ENCODE results near the gene MYL12A.

Gene MYL12A

DNA sequence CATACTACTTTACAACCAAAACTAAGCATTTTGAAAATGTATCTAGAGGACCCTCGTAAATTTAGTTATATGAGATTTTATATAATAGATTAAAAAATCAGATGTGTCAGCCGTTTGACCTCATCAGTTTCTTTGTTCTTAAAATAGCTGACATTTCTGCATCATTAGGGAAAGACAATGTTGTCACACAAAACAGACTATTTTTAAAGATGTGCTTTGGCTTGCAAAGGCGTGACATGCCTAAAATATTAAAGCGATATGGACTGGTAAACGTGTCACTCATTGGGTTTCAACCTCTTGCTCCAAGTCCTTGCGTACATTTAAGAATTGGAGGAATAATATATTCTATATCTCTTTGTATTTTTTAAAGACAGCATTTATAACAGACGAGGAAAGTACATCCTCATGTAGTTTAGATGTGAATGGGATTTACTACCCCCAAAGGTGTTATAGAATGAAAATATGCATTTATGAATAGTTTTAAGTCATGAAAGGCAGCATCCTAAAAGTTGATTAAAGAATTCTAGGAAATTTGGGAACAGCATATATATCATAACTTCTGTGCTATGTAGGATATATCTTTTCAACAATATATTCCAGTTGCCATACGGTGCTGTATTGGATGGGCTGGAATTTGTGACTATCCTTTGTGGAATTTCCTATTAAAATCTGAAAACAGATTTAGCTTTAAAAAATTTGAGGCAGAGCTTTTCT, 3.8 kb downstream of the MYL12A start:
- peaks cover 5% of the 10 kb centered on the region for H3K79me1 ChIP-seq (ENCODE audit: low read depth, low read length)
- H3K4me1 ChIP-seq (ENCODE audit: control insufficient read depth in 2 of 2, insufficient read depth in 1 of 2, low read depth in 1 of 2, low read length in 2 of 2): peaks cover 0 to 3% of the 10 kb centered on the region in 2 donors
- H3K14ac ChIP-seq (ENCODE audit: low read length): no peak overlapping the region
- no peak overlapping the region for H2AFZ ChIP-seq (ENCODE audit: low read length)
- H2AK5ac ChIP-seq (ENCODE audit: low read depth, low read length): no peak overlapping the region
- H3K4ac ChIP-seq (ENCODE audit: low read length): no peak overlapping the region
- H4K91ac ChIP-seq (ENCODE audit: low read depth, low read length, poor library complexity): no peak overlapping the region
- no peak overlapping the region for H3K18ac ChIP-seq (ENCODE audit: low read length)
- H2BK120ac ChIP-seq (ENCODE audit: low read depth, low read length): no peak overlapping the region
- H2BK12ac ChIP-seq (ENCODE audit: low read length): no peak overlapping the region
- H3K23ac ChIP-seq (ENCODE audit: low read depth, low read length, poor library complexity): no peak overlapping the region
- H3K4me3 ChIP-seq (ENCODE audit: low read length in 2 of 2): no peak overlapping the region
- no peak overlapping the region for H3K9ac ChIP-seq (ENCODE audit: low read depth, low read length, poor library complexity)
- H3K27me3 ChIP-seq (ENCODE audit: control insufficient read depth in 3 of 3, insufficient read depth in 3 of 3, low read depth in 1 of 3, low read length in 3 of 3): no peaks in the 10 kb centered on the region
- H3K4me2 ChIP-seq (ENCODE audit: insufficient read depth, low read length, poor library complexity, severe bottlenecking): no peak overlapping the region
- H2BK15ac ChIP-seq (ENCODE audit: low read length): no peak overlapping the region
- WGBS, 2 donors (ENCODE audit: extremely low coverage in 2 of 2, insufficient read length in 2 of 2, insufficient replicate concordance in 1 of 2): no CpG with 5 or more reads among the region's 8 CpGs
- H3K36me3 ChIP-seq (replicated peaks in 1 of 2; ENCODE audit: control insufficient read depth in 2 of 2, insufficient read depth in 2 of 2, low read length in 2 of 2): peaks cover 14 to 73% of the 10 kb centered on the region in 2 donors
- no peak for DNase-seq (ENCODE audit: low spot score)
- H2BK5ac ChIP-seq (ENCODE audit: low read length): no peak overlapping the region
- no peak overlapping the region for H3K27ac ChIP-seq (replicated peaks; ENCODE audit: low read length)
- H3K9me3 ChIP-seq (replicated peaks in 1 of 2; ENCODE audit: control insufficient read depth in 2 of 2, insufficient read depth in 1 of 2, low read depth in 1 of 2, low read length in 2 of 2): peaks cover 2 to 7% of the 10 kb centered on the region in 2 donors
- no peak overlapping the region for H4K8ac ChIP-seq (ENCODE audit: low read depth, low read length)

- DNase-seq (ENCODE audit: low spot score): no peak
- Histone ChIP-seq H3K27ac (replicated peaks; ENCODE audit: low read length) (no peak overlapping the region), H2BK12ac (ENCODE audit: low read length) (no peak overlapping the region), H4K91ac (ENCODE audit: low read depth, low read length, poor library complexity) (no peak overlapping the region), H3K9me3 (replicated peaks in 1 of 2; ENCODE audit: control insufficient read depth in 2 of 2, insufficient read depth in 1 of 2, low read depth in 1 of 2, low read length in 2 of 2) (peaks cover 0 to 2% of the 10 kb centered on the region in 2 donors), H3K4me2 (ENCODE audit: insufficient read depth, low read length, poor library complexity, severe bottlenecking) (no peak overlapping the region), H3K14ac (ENCODE audit: low read length) (no peak overlapping the region), H2BK120ac (ENCODE audit: low read depth, low read length) (no peak overlapping the region), H2BK5ac (ENCODE audit: low read length) (no peak overlapping the region), H3K79me1 (ENCODE audit: low read depth, low read length) (peaks cover 5% of the 10 kb centered on the region), H3K27me3 (ENCODE audit: control insufficient read depth in 3 of 3, insufficient read depth in 3 of 3, low read depth in 1 of 3, low read length in 3 of 3) (no peaks in the 10 kb centered on the region), H2AFZ (ENCODE audit: low read length) (no peak overlapping the region), H2AK5ac (ENCODE audit: low read depth, low read length) (no peak overlapping the region), H3K9ac (ENCODE audit: low read depth, low read length, poor library complexity) (no peak overlapping the region), H3K36me3 (replicated peaks in 1 of 2; ENCODE audit: control insufficient read depth in 2 of 2, insufficient read depth in 2 of 2, low read length in 2 of 2) (peaks cover 17 to 79% of the 10 kb centered on the region in 2 donors), H3K4me3 (ENCODE audit: low read length in 2 of 2) (no peak overlapping the region), H3K4ac (ENCODE audit: low read length) (no peak overlapping the region), H2BK15ac (ENCODE audit: low read length) (no peak overlapping the region), H3K18ac (ENCODE audit: low read length) (no peak overlapping the region), H3K23ac (ENCODE audit: low read depth, low read length, poor library complexity) (no peak overlapping the region), H3K4me1 (ENCODE audit: control insufficient read depth in 2 of 2, insufficient read depth in 1 of 2, low read depth in 1 of 2, low read length in 2 of 2) (peaks cover 0 to 1% of the 10 kb centered on the region in 2 donors), H4K8ac (ENCODE audit: low read depth, low read length) (no peak overlapping the region)
- no CpG with 5 or more reads among the region's 3 CpGs for WGBS, 2 donors (ENCODE audit: extremely low coverage in 2 of 2, insufficient read length in 2 of 2, insufficient replicate concordance in 1 of 2)
These were observed 4.3 kb downstream of the MYL12A start for GRCh38 chr18:3251963-3252277.

DNA sequence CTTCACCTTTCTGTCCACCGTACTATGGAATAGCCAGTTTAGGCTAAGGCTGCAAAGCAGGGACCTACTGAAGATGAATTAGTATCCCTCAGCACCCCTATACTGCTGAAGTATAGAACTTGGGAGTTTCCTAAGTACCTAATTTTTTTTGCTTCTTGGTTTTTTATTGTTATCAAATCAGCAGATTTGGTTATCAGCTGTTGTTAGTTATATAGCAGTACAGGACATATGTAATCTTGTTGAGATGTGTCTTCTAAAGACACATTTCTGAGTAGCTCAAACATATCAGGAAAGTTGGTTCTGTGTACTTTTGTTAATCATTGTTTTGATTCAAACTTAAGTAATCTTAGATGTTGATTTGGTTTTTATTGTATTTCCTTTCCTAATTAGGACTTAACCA, 5.2 kb downstream of the MYL12A start:
- no CpG with 5 or more reads among the region's 1 CpG for WGBS, 2 donors (ENCODE audit: extremely low coverage in 2 of 2, insufficient read length in 2 of 2, insufficient replicate concordance in 1 of 2)
- Histone ChIP-seq H2BK5ac (ENCODE audit: low read length) (no peak overlapping the region), H4K91ac (ENCODE audit: low read depth, low read length, poor library complexity) (no peak overlapping the region), H2AFZ (ENCODE audit: low read length) (no peak overlapping the region), H3K14ac (ENCODE audit: low read length) (no peak overlapping the region), H2AK5ac (ENCODE audit: low read depth, low read length) (no peak overlapping the region), H3K4me1 (ENCODE audit: control insufficient read depth in 2 of 2, insufficient read depth in 1 of 2, low read depth in 1 of 2, low read length in 2 of 2) (no peaks in the 10 kb centered on the region), H3K4me3 (ENCODE audit: low read length in 2 of 2) (no peak overlapping the region), H3K4ac (ENCODE audit: low read length) (no peak overlapping the region), H3K4me2 (ENCODE audit: insufficient read depth, low read length, poor library complexity, severe bottlenecking) (no peak overlapping the region), H3K27me3 (ENCODE audit: control insufficient read depth in 3 of 3, insufficient read depth in 3 of 3, low read depth in 1 of 3, low read length in 3 of 3) (no peaks in the 10 kb centered on the region), H4K8ac (ENCODE audit: low read depth, low read length) (no peak overlapping the region), H2BK15ac (ENCODE audit: low read length) (no peak overlapping the region), H2BK12ac (ENCODE audit: low read length) (no peak overlapping the region), H3K36me3 (replicated peaks in 1 of 2; ENCODE audit: control insufficient read depth in 2 of 2, insufficient read depth in 2 of 2, low read length in 2 of 2) (peaks cover 19 to 88% of the 10 kb centered on the region in 2 donors), H3K9ac (ENCODE audit: low read depth, low read length, poor library complexity) (no peak overlapping the region), H3K18ac (ENCODE audit: low read length) (no peak overlapping the region), H3K9me3 (replicated peaks in 1 of 2; ENCODE audit: control insufficient read depth in 2 of 2, insufficient read depth in 1 of 2, low read depth in 1 of 2, low read length in 2 of 2) (no peaks in the 10 kb centered on the region), H3K27ac (replicated peaks; ENCODE audit: low read length) (no peak overlapping the region), H3K23ac (ENCODE audit: low read depth, low read length, poor library complexity) (no peak overlapping the region), H2BK120ac (ENCODE audit: low read depth, low read length) (no peak overlapping the region), H3K79me1 (ENCODE audit: low read depth, low read length) (peaks cover 3% of the 10 kb centered on the region)
- no peak for DNase-seq (ENCODE audit: low spot score)

DNA sequence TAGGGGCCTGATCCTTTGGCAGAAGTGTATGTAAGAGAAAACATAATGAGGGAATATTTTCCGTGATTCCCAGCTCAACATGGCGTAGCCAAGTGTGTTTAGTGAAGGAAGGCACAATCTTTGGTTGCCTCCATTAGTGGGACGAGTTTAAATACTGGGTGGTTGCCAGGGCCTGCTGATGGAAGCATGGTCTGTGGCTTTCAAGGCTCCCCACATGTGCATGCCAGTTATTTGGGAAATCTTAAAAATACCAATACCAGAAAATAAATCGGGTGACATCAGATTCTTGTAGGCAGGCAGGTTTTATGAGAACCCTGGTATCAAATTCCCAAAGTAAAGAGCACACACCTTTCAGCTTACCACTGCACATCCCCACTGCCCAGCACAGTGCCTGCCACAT, 7.1 kb downstream of the MYL12A start:
- Histone ChIP-seq H4K8ac (ENCODE audit: low read depth, low read length) (no peak overlapping the region), H3K23ac (ENCODE audit: low read depth, low read length, poor library complexity) (no peak overlapping the region), H3K27me3 (ENCODE audit: control insufficient read depth in 3 of 3, insufficient read depth in 3 of 3, low read depth in 1 of 3, low read length in 3 of 3) (no peaks in the 10 kb centered on the region), H3K27ac (replicated peaks; ENCODE audit: low read length) (no peak overlapping the region), H3K79me1 (ENCODE audit: low read depth, low read length) (no peaks in the 10 kb centered on the region), H2AFZ (ENCODE audit: low read length) (no peak overlapping the region), H2AK5ac (ENCODE audit: low read depth, low read length) (no peak overlapping the region), H4K91ac (ENCODE audit: low read depth, low read length, poor library complexity) (no peak overlapping the region), H2BK5ac (ENCODE audit: low read length) (no peak overlapping the region), H2BK15ac (ENCODE audit: low read length) (no peak overlapping the region), H2BK12ac (ENCODE audit: low read length) (no peak overlapping the region), H3K4me1 (ENCODE audit: control insufficient read depth in 2 of 2, insufficient read depth in 1 of 2, low read depth in 1 of 2, low read length in 2 of 2) (no peaks in the 10 kb centered on the region), H3K4me3 (ENCODE audit: low read length in 2 of 2) (no peak overlapping the region), H3K9ac (ENCODE audit: low read depth, low read length, poor library complexity) (no peak overlapping the region), H3K9me3 (replicated peaks in 1 of 2; ENCODE audit: control insufficient read depth in 2 of 2, insufficient read depth in 1 of 2, low read depth in 1 of 2, low read length in 2 of 2) (no peaks in the 10 kb centered on the region), H3K4me2 (ENCODE audit: insufficient read depth, low read length, poor library complexity, severe bottlenecking) (no peak overlapping the region), H3K36me3 (replicated peaks in 1 of 2; ENCODE audit: control insufficient read depth in 2 of 2, insufficient read depth in 2 of 2, low read length in 2 of 2) (peaks cover 20 to 94% of the 10 kb centered on the region in 2 donors), H3K14ac (ENCODE audit: low read length) (no peak overlapping the region), H3K18ac (ENCODE audit: low read length) (no peak overlapping the region), H3K4ac (ENCODE audit: low read length) (no peak overlapping the region), H2BK120ac (ENCODE audit: low read depth, low read length) (no peak overlapping the region)
- WGBS, 2 donors (ENCODE audit: extremely low coverage in 2 of 2, insufficient read length in 2 of 2, insufficient replicate concordance in 1 of 2): no CpG with 5 or more reads among the region's 4 CpGs
- DNase-seq (ENCODE audit: low spot score): no peak

Measured in neuronal stem cell (in vitro differentiated cells).